Heart left ventricle (tissue), 16 donors: ENCODE data around the gene XAGE3. TPM values are rescaled to one million over a fixed set of nuclear protein-coding genes. Genes with fewer than 3 reads are reported as not detected.

Experiments
- ATAC-seq, 4 donors: fragments of 200-7000 bp; cut with Tn5 transposase; one replicate each; pipeline ENCODE4 v1.9.1; 2020 to 2022; ENCODE audit warnings: moderate library complexity in 4 of 4, mild to moderate bottlenecking in 3 of 4, moderate number of reproducible peaks in 1 of 4
- DNase-seq, 5 donors: peaks; one replicate each; pipeline ENCODE4 v3.0.0-alpha.2; 2020
- H3K27ac ChIP-seq, 12 donors: fragments of 200-600 bp; sonication (generic) in 4 of 12; one replicate each; pipeline versions ENCODE4 v1.5.0 to v1.8.0; 2016 to 2022; ENCODE audit warnings: mild to moderate bottlenecking in 2 of 12
- H3K27me3 ChIP-seq, 9 donors: fragments of 200-600 bp; sonication (generic) in 2 of 9; one replicate each; pipeline versions ENCODE4 v1.5.1 to v1.8.0; 2016 to 2022; ENCODE audit warnings: mild to moderate bottlenecking in 3 of 9
- H3K36me3 ChIP-seq, 9 donors: fragments of 200-600 bp; sonication (generic) in 2 of 9; one replicate each; pipeline versions ENCODE4 v1.5.0 to v1.8.0; 2018 to 2022; ENCODE audit warnings: mild to moderate bottlenecking in 2 of 9
- H3K4me1 ChIP-seq, 12 donors: fragments of 200-600 bp; sonication (generic) in 4 of 12; one replicate each; pipeline versions ENCODE4 v1.5.0 to v1.8.0; 2016 to 2022; ENCODE audit warnings: mild to moderate bottlenecking in 3 of 12
- H3K4me3 ChIP-seq, 12 donors: fragments of 200-600 bp; sonication (generic) in 4 of 12; one replicate each; pipeline versions ENCODE4 v1.5.0 to v1.8.0; 2017 to 2022; ENCODE audit warnings: mild to moderate bottlenecking in 9 of 12, moderate library complexity in 4 of 12
- H3K9me3 ChIP-seq, 12 donors: fragments of 200-600 bp; sonication (generic) in 4 of 12; one replicate each; pipeline versions ENCODE4 v1.5.0 to v1.8.0; 2016 to 2022; ENCODE audit warnings: mild to moderate bottlenecking in 1 of 12
- POLR2A ChIP-seq, 2 donors: fragments of 450-650 bp; IDR thresholded peaks; one replicate each; pipeline ENCODE4 v1.6.1; 2017; ENCODE audit warnings: antibody characterized with exemption in 2 of 2, mild to moderate bottlenecking in 2 of 2, moderate library complexity in 2 of 2
- WGBS, 4 donors: extraction: QIAGEN DNeasy Blood & Tissue Kit in 2 of 4; methylation state at CpG; one replicate each; pipeline versions ENCODE4 v1.1.5 to v1.1.7; 2013 to 2018; 5-methylcytosine and 5-hydroxymethylcytosine counted together
- intact Hi-C, 10 donors: fragments of 100-400 bp; cut with DNase I; formaldehyde crosslinking; loops; one replicate each; pipeline versions ENCODE4 v1.11.1 to v1.14.2; 2022
- polyA plus RNA-seq, 2 donors: library from polyadenylated mRNA; stranded (reverse); fragments of 200-250 nt; gene quantifications; one replicate each; pipeline ENCODE4 v1.2.3, GENCODE V29; 2013
- total RNA-seq, 9 donors: library from RNA; depleted of rRNA in 2 of 9; stranded (reverse); fragments of >200 nt in 2 of 9; fragmentation: NEBNext Ultra II Directional in 3 of 9; extraction: Animal tissue kit (Norgen Biotek cat#: 25700) in 3 of 9; gene quantifications; one replicate each; pipeline versions ENCODE4 v1.1.0 to v1.2.4, GENCODE V29; 2016 to 2023
- TF ChIP-seq, protein P1 (sequence below), 12 donors: fragments of 200-600 bp; sonication (generic) in 4 of 12; IDR thresholded peaks; one replicate each; pipeline versions ENCODE4 v1.5.0 to v1.8.0; 2018 to 2022; ENCODE audit warnings: antibody characterized with exemption in 12 of 12, mild to moderate bottlenecking in 5 of 12
- donor health status: ischemic (EF 13 %, LVEDD 7.1; RV severe dilation, severe dysfunction).
- donor health status: healthy with polysubstance abuse.
- donor health status: DM: no; HTN: yes; CAD: no.
- donor health status: DM: no; HTN: no; CAD: no.
- donor health status: ischemic (EF 25% LVEDD 6.9; RV normal size, moderate dysfunction).
- donor health status: ischemic (EF 25% LVEDD 5.7; RV mildly dilated, moderate dysfunction).
- donor health status: healthy.
- donor health status: DM: yes; HTN: yes; CAD: no.
- donor health status: ischemic (EF 35%, LVEDD 5.7; RV mildly dilated, moderate dysfunction).
- donor health status: nonischemic (EF 11% LVEDD 7.7; RV severe dilation, severe dysfunction).
- donor health status: DM: yes; HTN: yes; CAD: no.
- donor health status: PGD.
- donor health status: ischemic (EF 29% LVEDD 5.4; RV normal size, mild dysfunction).
- donor health status: nonischemic (EF 23%, LVEDD 6.1; RV moderate dilation, normal function).

XAGE3 gene
- total and polyA plus RNA-seq, 11 donors: not detected

DNA sequence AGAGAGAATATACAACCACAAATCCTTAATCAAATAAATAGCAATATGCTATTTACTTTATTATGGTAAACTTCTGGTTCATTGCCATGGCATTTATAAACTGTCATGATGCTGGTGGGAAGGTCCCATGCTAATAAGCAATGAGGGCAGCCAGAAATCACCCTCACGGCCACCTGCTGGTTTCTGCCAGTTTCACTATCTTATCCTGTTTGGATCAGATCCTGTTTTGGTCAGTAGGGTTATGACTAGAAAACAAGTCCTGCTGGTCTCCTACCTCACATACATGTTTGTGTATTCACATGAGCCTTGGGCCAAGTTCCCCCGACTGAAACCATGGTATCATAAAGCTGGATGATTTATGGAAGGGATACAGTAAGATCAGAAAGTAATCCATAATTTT lies 28.7 kb downstream of the XAGE3 start:
- no peak for DNase-seq
- intact Hi-C loops: no loop called here
- no peak for ATAC-seq
- Histone ChIP-seq H3K4me1 (no peaks in the 10 kb centered on the region), H3K27ac (no peak overlapping the region), H3K9me3 (peaks cover 0 to 10% (median 0%) of the 10 kb centered on the region in 12 donors), H3K27me3 (peaks cover 0 to 5% (median 0%) of the 10 kb centered on the region in 9 donors), H3K36me3 (no peaks in the 10 kb centered on the region), H3K4me3 (no peak overlapping the region)
- WGBS, 4 donors: 64 to 70% (median 68%) methylated on average over 2 of the region's 2 CpGs
- TF ChIP-seq, protein P1, sequence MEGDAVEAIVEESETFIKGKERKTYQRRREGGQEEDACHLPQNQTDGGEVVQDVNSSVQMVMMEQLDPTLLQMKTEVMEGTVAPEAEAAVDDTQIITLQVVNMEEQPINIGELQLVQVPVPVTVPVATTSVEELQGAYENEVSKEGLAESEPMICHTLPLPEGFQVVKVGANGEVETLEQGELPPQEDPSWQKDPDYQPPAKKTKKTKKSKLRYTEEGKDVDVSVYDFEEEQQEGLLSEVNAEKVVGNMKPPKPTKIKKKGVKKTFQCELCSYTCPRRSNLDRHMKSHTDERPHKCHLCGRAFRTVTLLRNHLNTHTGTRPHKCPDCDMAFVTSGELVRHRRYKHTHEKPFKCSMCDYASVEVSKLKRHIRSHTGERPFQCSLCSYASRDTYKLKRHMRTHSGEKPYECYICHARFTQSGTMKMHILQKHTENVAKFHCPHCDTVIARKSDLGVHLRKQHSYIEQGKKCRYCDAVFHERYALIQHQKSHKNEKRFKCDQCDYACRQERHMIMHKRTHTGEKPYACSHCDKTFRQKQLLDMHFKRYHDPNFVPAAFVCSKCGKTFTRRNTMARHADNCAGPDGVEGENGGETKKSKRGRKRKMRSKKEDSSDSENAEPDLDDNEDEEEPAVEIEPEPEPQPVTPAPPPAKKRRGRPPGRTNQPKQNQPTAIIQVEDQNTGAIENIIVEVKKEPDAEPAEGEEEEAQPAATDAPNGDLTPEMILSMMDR (IDR thresholded peaks at IDR 0.05): no peak
- no peak for TF ChIP-seq POLR2A (IDR thresholded peaks at IDR 0.05)

DNA sequence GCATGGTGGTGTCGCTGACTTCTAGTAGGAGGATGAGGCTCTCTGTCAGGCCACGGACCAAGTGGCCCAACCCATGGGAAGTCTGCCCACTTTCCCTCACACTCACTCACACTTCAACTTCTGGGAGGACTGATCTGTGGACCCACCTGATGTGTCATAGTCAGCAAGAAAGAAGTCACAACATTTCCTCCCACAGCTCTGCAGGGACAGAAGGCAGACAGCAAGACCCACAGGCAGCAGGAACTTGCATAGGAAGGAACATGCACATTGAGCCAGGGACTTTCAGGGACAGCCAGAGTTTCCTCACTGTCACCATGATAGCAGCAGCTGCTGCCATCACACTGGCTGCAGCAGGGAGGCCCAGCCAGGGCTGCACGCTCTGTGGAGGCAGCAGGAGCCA lies 37.3 kb downstream of the XAGE3 start:
- Histone ChIP-seq H3K27ac (no peak overlapping the region), H3K4me3 (no peak overlapping the region), H3K9me3 (no peaks in the 10 kb centered on the region), H3K36me3 (no peaks in the 10 kb centered on the region), H3K4me1 (no peaks in the 10 kb centered on the region), H3K27me3 (peaks cover 0 to 10% (median 0%) of the 10 kb centered on the region in 9 donors)
- 30 to 64% (median 40%) methylated on average over 2 to 3 of the region's 3 CpGs for WGBS, 4 donors
- intact Hi-C loops: no loop called here
- no peak for TF ChIP-seq POLR2A (IDR thresholded peaks at IDR 0.05)
- ATAC-seq (no peak), DNase-seq (no peak)

DNA sequence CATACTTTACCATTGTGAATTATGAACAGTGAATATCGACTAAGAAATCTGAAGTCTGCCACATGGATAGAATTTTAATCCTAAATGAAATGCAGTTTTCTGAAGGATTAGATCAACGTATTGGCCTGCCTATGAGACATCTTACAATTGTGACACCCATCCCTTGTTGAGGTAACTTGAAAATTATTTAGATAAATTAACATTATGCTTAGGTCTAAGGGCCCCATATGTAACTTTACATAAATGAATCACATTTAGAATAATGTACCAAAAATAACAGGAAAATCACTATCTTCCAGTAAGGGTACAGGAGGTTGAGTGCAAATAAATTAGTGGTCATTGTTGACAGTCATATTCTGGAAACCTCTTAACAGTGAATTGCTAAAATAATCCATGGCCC lies 43.3 kb downstream of the XAGE3 start:
- 51 to 71% (median 62%) methylated on average over 2 of the region's 2 CpGs for WGBS, 4 donors
- no peak for DNase-seq
- H3K9me3 ChIP-seq: no peaks in the 10 kb centered on the region
- TF ChIP-seq, protein P1 (IDR thresholded peaks at IDR 0.05): no peak
- TF ChIP-seq POLR2A (IDR thresholded peaks at IDR 0.05): no peak
- intact Hi-C loops: no loop called here
- no peaks in the 10 kb centered on the region for H3K36me3 ChIP-seq
- peaks cover 0 to 32% (median 0%) of the 10 kb centered on the region in 9 donors for H3K27me3 ChIP-seq
- ATAC-seq: no peak
- H3K4me3 ChIP-seq: no peak overlapping the region
- no peaks in the 10 kb centered on the region for H3K4me1 ChIP-seq
- H3K27ac ChIP-seq: no peak overlapping the region

DNA sequence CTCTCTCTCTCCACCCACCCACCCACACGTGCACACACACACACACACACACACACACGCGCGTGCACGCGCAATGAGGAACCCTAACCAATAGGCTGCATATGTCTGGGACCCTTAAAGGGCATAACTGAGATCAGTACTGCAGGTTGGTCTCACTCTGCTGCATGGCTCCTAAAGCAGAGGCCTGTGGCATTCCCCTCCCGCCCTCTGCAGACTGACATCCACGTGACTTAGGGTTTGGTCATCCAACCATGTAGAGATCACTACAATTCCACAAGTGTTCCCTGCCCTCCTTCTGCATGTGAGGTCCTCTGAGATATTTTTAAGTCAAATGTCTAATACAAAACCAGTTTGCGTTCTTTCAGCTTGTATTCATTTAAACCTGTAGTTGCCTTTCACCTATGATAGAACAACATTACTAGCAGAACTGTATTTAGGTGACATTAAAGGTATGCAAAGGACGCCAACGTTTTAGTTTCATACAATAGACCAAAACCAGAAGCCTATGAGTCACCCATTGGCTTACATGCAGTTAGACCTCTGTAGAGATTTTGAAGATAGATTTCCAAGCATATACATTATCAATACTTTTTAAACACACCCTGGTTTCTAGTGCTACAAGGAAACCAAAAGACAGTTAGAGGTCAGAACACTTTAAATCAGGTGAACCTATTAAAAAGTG lies 46.7 kb downstream of the XAGE3 start:
- Histone ChIP-seq H3K27ac (no peak overlapping the region), H3K36me3 (no peaks in the 10 kb centered on the region), H3K4me3 (no peak overlapping the region), H3K4me1 (no peaks in the 10 kb centered on the region), H3K27me3 (peaks cover 0 to 54% (median 0%) of the 10 kb centered on the region in 9 donors), H3K9me3 (no peaks in the 10 kb centered on the region)
- no peak for ATAC-seq
- TF ChIP-seq, protein P1 (IDR thresholded peaks at IDR 0.05): no peak
- no peak for TF ChIP-seq POLR2A (IDR thresholded peaks at IDR 0.05)
- no peak for DNase-seq
- intact Hi-C loops: no loop called here
- 77 to 85% (median 80%) methylated on average over 11 of the region's 11 CpGs for WGBS, 4 donors

DNA sequence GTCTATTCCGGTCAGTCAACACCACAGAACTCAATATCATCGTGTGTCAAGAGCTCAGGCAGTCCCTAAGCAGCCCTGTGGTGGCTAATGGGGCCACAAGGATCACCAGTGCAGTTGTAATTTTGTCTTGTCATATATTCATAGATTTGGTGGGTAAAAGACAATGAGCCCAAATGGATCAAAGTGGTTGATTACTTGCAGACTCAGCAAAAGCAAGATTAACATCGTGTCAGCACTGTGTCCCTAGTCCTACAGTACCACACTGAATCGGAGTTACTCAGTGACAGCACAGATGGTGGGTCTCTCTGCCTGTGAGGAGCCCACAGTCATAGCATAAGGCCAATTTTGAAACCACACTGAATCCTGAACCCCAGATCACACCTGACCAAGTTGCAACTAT lies 48.1 kb downstream of the XAGE3 start:
- no peak for DNase-seq
- Histone ChIP-seq H3K27ac (no peak overlapping the region), H3K36me3 (no peaks in the 10 kb centered on the region), H3K4me1 (no peaks in the 10 kb centered on the region), H3K9me3 (no peaks in the 10 kb centered on the region), H3K4me3 (no peak overlapping the region), H3K27me3 (peaks cover 0 to 61% (median 0%) of the 10 kb centered on the region in 9 donors)
- intact Hi-C loops: no loop called here
- whole genome bisulfite sequencing, 4 donors: 65 to 76% (median 71%) methylated on average over 4 of the region's 4 CpGs
- ATAC-seq: no peak
- no peak for TF ChIP-seq POLR2A (IDR thresholded peaks at IDR 0.05)
- TF ChIP-seq, protein P1 (IDR thresholded peaks at IDR 0.05): no peak
